ENCODE data around the gene MTARC1.

- TF ChIP-seq, protein P1, sequence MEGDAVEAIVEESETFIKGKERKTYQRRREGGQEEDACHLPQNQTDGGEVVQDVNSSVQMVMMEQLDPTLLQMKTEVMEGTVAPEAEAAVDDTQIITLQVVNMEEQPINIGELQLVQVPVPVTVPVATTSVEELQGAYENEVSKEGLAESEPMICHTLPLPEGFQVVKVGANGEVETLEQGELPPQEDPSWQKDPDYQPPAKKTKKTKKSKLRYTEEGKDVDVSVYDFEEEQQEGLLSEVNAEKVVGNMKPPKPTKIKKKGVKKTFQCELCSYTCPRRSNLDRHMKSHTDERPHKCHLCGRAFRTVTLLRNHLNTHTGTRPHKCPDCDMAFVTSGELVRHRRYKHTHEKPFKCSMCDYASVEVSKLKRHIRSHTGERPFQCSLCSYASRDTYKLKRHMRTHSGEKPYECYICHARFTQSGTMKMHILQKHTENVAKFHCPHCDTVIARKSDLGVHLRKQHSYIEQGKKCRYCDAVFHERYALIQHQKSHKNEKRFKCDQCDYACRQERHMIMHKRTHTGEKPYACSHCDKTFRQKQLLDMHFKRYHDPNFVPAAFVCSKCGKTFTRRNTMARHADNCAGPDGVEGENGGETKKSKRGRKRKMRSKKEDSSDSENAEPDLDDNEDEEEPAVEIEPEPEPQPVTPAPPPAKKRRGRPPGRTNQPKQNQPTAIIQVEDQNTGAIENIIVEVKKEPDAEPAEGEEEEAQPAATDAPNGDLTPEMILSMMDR (conservative IDR thresholded peaks at IDR 0.05): no peak
- TF ChIP-seq ZFX (IDR thresholded peaks at IDR 0.05): no peak
Measured at GRCh38 chr1:220770245-220770913, 16.3 kb upstream of the MTARC1 start.
